ENCODE data around the gene ANXA11. TPM values are rescaled to one million over a fixed set of nuclear protein-coding genes. Genes with fewer than 3 reads are reported as not detected.

The ANXA11 gene
- total RNA-seq, 2 donors from 2014 or later: 130 to 198 TPM

Other genes with a start within 250 kb of the ANXA11 start
- 10 to 100 TPM in 1 of 2 donors, 1 to 10 TPM in 1; 5.1 to 10.7 TPM for gene TMEM254, start 126.9 kb downstream of the ANXA11 start, total RNA-seq
- 100 to 1,000 TPM in 1 of 2 donors, 10 to 100 TPM in 1; 42.7 to 123 TPM for gene PLAC9, start 72.8 kb downstream of the ANXA11 start, total RNA-seq
- gene MAT1A, start 84.1 kb upstream of the ANXA11 start, total RNA-seq: not detected
- not detected for gene DYDC1, start 151.2 kb upstream of the ANXA11 start, total RNA-seq
- gene DYDC2, start 151.2 kb upstream of the ANXA11 start, total RNA-seq: not detected
- gene PRXL2A, start 203.0 kb upstream of the ANXA11 start, total RNA-seq: 10 to 100 TPM; 23.5 to 24.1 TPM
- 10 to 100 TPM; 38.2 to 40.1 TPM for gene TSPAN14, start 248.8 kb upstream of the ANXA11 start, total RNA-seq